Putamen (tissue), 1 donor: Measurements from ENCODE around the gene OR52E8.

ENCODE experiments used
- DNase-seq: peaks from one replicate; pipeline ENCODE4 v3.0.0-alpha.2; 2016; ENCODE audit warnings: low spot score

The OR52E8 gene

DNA sequence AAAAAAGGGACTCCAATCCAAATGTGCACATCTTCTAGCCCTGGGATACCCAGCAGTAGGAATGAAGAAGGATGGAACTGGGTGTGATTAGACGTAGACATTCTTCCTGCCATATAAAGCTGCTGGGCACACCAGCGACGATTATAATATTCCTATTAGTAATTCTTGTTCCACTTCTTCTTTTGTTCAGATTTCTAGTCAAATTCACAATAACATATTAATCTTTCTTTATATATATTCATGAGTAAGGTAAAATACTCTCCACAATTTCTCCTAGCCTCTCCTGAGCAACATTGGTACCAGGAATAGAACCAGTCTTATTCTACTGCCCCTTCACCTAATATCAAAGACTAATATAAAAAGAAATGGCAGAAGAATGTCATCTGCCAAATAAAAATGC, at the start of gene OR52E8:
TSS of gene OR52E8 (minus strand) at position 101 of the 400 bp plus-strand sequence. CDS start at position 101, 0 bp downstream.
- no peak for DNase-seq

DNA sequence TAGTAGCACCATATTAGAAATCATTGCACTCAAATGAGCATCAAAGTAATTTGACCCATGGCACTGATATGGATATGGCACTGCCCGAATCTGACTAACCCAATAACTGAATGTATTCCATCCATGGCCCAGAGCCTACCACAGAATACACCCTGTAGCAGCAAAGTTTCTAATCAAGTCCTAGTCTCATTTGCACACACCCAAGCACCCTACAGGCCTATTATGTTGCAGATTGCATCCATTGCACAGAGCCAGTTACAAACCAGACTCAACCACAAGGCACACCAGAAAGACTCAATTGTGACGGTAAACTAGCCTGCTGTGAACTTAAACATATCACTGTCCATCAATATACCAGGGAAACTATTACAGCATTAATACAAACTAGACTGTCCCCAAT, 42.0 kb upstream of the OR52E8 start:
- no peak for DNase-seq

DNA sequence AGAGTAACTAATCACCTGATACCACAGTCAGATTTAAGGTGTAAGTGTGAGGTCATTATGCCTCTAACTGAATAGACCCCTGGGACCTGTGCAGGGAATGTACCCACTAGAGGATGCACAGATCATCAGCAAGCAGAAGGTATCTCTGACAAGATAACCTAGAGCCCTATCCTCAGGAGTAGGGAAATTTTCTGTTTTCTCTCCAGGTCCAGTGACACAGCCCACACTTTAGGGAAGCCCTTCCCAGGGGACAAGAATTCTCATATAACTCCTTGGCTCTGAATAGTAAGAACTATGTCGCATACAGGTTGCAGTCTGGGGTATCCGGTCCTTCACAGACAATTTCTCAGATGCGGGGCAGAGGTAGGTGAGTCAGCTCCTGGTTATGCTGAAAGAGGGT, 35.4 kb upstream of the OR52E8 start, which contains the start of gene OR52E5:
TSS of gene OR52E5 (plus strand) at position 301 of the 400 bp plus-strand sequence. CDS start 7,569 bp downstream, outside the sequence.
- no peak for DNase-seq

DNA sequence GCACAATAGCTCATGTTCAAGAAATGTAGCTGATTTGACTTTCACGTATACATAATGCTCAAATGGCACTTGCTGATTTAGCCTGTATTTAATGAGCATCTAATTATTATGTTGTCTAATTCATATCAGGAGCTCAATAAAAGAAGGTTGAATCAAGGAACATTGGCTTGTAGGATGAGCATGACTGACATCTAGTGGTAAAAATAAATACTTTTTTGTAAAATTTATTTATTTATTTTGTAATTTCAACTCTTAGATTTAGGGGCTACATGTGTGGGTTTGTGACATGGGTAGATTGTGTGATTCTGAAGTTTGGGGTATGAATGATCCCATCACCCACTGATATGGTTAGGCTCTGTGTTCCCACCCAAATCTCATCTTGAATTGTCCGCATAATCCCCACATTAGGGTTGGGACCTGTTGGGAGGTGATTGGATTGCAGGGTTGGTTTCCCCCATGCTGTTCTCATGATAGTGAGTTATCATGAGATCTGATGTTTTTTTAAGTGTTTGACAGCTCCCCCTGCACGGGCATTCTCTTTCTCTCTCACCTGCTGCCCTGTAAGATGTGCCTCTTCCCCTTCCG, 33.8 kb upstream of the OR52E8 start:
- DNase-seq: no peak

- DNase-seq: no peak
These were observed 30.2 kb upstream of the OR52E8 start for GRCh38 chr11:5887661-5888060.

- DNase-seq: no peak
These were observed 29.7 kb upstream of the OR52E8 start for GRCh38 chr11:5887172-5887571.

- no peak for DNase-seq
These were observed 24.3 kb upstream of the OR52E8 start for GRCh38 chr11:5881756-5882155.

GRCh38 chr11:5880329-5880728, 22.8 kb upstream of the OR52E8 start, which contains the start of gene OR52E4:
OR52E4 (plus strand) TSS chr11:5880629; CDS start chr11:5884293, 3,664 bp downstream.
- no peak for DNase-seq

DNA sequence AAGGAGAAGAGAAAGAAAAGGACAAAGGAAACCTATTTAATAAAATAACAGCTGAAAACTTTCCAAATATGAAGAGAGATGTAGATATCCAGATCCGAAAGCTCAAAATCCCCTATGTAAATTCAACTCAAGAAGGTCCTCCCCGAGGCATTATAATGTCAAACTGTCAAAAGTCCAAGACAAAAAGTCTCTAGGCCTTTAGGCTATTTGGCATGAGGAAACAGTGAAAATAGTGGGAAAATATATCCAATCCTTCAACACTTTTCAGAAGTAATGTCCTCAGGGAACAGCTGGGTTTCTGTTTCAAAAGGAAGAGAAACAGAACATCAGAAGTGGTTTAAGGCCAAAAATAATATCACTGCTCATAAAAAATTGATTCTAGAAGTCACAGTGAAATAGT, 21.1 kb upstream of the OR52E8 start:
- DNase-seq: no peak

DNA sequence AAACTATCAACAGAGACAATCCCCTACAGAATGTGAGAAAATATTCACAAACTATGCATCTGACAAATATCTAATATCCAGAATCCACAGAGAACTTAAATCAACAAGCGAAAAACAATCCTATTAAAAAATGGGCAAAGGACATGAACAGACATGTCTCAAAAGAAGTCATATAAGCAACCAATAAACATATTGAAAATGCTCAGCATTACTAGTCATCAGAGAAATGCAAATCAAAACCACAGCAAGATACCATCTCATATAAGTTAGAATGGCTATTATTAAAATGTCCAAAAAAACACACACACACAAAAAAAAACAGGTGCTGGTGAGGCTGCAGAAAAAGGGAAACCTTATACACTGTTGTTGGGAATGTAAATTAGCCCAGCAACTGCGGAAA, 8.3 kb upstream of the OR52E8 start:
- no peak for DNase-seq

DNA sequence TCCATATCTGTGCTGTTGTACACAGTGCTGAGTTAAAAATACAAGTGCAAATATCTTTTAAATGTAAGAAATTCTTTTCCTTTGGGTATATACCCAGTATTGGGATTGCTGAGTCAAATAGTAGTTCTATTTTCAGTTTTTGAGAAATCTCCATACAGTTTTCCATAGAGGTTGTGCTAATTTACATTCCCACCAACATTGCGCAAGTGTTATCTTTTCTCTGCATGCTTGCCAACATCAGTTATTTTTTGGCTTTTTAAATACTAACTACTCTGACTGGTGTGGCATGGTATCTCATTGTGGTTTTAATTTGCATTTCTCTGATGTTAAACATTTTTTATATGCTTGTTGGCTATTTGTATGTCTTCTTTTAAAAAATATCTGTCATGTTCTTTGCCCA, 6.5 kb downstream of the OR52E8 start:
- no peak for DNase-seq

GRCh38 chr11:5847711-5848110, 9.8 kb downstream of the OR52E8 start:
- no peak for DNase-seq

DNA sequence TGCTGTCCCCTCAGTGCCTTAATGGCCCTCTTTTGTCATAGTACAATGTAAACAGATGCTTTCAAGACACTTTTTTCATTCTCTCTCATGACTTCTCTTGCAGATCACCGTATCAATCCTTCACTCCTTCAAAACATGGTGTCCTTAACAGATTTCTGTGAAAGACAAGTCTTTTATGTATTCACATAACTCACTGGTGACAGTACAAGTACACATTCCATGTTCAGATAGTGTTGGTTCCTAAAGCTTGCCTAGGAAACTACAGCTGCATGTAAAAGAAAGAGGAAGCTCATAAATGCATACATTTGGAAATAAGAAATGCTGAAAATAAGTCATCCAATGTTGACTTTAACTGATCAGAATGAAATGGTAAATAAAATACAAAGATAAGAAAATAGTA, 10.8 kb downstream of the OR52E8 start:
- no peak for DNase-seq

GRCh38 chr11:5841797-5842196, 15.7 kb downstream of the OR52E8 start, which contains the start of gene OR52E6:
OR52E6 (minus strand) TSS chr11:5841897; CDS start chr11:5841897, 0 bp downstream.
- DNase-seq: no peak

GRCh38 chr11:5837695-5838094, 19.8 kb downstream of the OR52E8 start:
- no peak for DNase-seq

DNA sequence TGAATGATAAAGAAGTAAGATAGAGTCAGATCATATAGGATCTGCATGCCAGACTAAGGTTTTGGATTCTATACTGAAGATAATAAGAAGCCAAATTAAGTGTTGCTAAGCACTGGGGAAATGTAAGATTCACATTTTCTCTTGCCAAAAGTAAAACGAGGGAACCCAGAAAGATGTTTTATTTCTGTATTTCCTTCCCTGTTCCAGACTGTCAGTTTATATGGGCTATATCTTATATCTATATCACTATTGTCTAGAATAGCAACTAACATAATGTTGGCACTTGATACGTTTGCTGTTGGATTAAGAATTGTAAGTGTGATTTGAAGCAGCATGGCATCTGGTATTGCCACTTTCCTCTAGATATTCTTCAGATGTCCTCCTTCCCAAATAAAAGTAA, 24.0 kb downstream of the OR52E8 start:
- DNase-seq: no peak

DNA sequence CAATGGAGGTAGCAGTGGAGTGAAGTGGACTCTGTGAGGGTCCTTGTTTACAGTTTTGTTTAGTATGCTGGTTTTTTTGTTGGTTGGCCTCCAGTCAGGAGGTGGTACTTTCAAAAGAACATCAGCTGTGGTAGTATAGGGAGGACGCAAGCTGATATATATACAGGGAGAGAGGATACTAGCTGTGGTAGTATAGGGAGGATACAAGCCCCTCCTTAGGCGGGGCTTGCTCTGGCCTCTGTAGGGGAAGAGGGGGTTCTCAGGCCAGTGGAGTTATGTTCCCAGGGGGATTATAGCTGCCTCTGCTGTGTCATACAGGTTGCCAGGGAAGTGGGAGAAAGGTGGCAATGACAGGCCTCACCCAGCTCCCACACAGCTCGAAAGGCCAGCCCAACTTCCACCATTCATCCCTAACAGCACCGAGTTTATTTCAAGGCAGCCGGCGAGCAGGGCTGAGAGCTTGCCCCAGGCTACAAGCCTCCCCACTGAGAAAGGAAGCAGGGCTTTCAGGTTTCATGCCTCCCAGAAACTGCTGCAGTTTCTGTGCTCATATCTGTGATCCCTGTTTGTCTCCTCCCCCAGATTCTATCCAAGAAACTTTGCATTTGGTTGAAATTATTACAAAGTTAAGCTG, 26.2 kb downstream of the OR52E8 start:
- DNase-seq: no peak

DNA sequence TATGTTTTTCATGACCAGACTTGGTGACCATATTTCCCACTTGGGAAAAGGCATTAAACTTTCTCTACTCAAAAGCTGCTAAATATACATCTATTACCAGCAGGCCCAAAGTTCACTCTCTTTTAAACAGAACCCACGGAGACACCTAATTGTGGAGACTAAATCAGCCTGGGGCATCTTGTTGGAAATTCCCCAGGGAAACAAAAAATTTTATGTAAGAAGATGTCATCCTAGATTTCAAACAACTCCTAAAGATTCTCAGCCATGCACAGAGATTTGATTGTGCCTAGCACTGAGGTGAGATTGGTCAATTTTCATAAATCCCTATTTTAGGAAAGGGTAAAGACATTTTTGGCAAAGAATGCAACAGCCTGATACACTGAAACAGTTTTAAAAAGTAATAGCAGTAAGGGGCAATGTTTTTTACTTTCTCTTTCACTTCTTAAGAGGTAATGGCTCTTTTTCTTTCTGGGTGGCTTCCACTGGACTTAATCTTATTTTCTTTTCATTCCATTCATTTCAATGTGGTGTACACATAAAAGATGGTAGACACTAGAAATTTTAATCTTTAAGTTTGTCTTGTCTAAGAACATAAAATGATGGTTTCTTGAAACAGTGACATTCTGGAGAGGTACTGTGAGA, 39.1 kb downstream of the OR52E8 start:
- DNase-seq: no peak

- no peak for DNase-seq
These were observed 42.0 kb downstream of the OR52E8 start for GRCh38 chr11:5815534-5815933.

GRCh38 chr11:5809905-5810795, 47.3 kb downstream of the OR52E8 start:
- no peak for DNase-seq

GRCh38 chr11:5809122-5809519, 48.4 kb downstream of the OR52E8 start:
- no peak for DNase-seq

- peak; percentile 47 for DNase-seq
These were observed 48.9 kb downstream of the OR52E8 start, which contains the start of gene OR52N2 for GRCh38 chr11:5808500-5809121. OR52N2 (plus strand) TSS chr11:5808924; CDS start chr11:5820336, 11,412 bp downstream.
